Fibroblast of skin of left biceps (primary cell): ENCODE data around the gene PLXNB1.
"Not testable (repeated sequence)": the region's sequence is repeated elsewhere in the genome, so short reads cannot be mapped to it uniquely, and the experiment has no call there.

Experiments
- DNase-seq, 2 experiments: peaks; one replicate each; pipeline ENCODE4 v3.0.0-alpha.2; 2013; ENCODE audit warnings: low read depth in 2 of 2

Gene PLXNB1, protein sequence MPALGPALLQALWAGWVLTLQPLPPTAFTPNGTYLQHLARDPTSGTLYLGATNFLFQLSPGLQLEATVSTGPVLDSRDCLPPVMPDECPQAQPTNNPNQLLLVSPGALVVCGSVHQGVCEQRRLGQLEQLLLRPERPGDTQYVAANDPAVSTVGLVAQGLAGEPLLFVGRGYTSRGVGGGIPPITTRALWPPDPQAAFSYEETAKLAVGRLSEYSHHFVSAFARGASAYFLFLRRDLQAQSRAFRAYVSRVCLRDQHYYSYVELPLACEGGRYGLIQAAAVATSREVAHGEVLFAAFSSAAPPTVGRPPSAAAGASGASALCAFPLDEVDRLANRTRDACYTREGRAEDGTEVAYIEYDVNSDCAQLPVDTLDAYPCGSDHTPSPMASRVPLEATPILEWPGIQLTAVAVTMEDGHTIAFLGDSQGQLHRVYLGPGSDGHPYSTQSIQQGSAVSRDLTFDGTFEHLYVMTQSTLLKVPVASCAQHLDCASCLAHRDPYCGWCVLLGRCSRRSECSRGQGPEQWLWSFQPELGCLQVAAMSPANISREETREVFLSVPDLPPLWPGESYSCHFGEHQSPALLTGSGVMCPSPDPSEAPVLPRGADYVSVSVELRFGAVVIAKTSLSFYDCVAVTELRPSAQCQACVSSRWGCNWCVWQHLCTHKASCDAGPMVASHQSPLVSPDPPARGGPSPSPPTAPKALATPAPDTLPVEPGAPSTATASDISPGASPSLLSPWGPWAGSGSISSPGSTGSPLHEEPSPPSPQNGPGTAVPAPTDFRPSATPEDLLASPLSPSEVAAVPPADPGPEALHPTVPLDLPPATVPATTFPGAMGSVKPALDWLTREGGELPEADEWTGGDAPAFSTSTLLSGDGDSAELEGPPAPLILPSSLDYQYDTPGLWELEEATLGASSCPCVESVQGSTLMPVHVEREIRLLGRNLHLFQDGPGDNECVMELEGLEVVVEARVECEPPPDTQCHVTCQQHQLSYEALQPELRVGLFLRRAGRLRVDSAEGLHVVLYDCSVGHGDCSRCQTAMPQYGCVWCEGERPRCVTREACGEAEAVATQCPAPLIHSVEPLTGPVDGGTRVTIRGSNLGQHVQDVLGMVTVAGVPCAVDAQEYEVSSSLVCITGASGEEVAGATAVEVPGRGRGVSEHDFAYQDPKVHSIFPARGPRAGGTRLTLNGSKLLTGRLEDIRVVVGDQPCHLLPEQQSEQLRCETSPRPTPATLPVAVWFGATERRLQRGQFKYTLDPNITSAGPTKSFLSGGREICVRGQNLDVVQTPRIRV (N-terminal part only)

DNA sequence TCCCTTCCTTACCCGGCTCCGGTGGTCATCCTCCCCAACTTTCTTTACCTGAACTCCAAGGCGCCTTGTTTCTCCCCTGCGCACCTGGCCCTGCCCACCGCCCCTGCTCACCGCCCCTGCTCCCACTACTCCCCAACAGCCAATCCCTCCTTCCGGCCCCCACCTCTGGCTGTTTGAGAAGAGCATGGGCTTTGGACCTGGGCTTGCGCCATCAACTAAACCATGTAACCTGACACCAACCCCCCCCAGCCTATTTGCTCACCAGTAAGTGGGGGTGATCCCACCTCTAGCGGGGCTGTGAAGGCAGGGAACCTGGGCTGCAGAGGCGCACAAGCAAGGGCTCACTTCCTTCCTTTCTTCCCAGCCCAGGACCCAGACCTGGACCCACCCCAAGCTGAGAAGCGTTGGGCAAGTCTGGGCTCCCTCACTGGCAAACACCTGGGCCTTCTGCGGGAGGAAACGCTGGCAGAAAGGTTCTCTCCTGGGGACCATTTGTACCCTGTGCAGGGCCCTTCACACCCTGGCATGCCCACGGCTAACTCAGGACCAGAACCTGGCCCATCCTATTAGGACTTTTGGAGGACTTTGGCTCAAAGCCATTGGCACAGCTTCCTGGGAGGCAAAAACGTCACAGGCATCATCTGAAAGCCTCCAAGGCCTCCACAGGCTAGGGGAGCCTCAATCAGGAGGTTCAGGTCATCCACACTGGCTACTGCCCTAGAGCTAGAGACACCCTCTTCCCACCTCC lies at the start of gene PLXNB1:
Gene PLXNB1 (minus strand): TSS at position 127 of the 748 bp plus-strand sequence. CDS start 5,475 bp downstream, outside the sequence.
- DNase-seq, result no peak

DNA sequence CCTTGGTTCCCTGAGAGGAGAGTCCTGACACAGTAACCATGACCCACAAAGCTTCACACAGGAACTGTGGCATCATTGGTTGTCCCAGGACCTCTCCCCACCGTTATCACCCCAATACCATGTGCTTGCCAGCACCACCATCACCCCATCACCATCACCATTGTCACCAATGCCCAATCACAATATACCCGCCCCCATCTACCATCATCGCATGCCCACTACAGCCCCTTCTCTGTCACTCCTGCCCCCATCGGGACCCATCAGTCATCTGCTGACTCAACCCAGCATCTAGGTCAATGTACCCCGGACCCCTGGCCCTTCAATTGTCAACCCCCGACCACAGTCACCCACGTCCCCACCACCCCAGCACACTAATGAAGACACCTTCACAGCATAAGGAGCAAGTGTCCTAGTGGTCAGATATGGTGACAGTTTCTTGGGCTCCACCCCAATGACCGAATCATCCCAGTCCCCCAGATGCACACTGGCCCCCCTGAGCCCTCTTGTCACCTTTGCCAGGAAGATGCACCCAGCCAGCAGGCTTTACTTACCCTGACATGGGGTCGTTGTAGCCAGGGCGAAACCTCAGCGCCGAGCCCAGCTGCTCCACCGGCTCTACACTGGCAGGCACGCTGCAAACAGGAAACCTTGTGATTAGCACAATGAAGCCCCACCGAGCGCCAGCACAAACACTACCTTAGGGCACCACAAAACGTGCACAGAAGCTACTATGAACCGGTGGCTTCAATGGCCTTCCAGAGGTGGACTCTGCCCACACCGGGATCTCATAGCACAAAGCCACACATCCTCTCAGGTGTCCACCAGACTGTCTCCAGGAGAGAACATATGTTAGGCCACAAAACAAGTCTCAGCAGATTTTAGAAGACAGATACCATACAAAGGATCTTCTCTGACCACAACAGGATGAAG lies 49.0 kb upstream of the PLXNB1 start:
- no peak for DNase-seq

DNA sequence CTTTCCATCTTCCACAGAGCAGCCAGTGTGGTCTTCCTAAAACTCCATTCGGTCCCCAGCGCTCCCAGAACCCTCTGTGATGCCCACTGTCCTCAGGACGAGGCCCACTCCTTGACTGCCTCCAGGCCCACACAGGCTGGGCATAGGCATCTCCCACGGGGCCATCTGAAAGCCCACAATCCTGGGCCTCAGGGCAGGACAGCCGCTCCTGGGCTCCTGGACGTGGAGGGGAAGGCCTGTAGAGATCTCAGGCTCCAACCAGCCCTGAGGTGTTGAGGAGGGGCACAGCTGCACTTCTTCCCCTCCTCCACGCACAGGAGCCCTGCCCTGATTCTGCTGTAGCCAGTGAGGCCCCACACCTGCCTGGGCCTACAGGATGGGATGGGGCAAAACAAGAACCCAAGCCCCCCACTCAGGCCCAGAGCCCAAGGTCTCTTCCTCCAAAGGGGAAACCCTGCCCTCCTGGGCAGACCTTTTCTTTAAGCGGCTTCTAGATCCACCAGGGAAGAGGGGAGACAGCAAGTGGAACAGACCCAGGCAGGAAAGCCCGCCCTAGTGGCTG lies 48.2 kb upstream of the PLXNB1 start:
- no peak for DNase-seq

DNA sequence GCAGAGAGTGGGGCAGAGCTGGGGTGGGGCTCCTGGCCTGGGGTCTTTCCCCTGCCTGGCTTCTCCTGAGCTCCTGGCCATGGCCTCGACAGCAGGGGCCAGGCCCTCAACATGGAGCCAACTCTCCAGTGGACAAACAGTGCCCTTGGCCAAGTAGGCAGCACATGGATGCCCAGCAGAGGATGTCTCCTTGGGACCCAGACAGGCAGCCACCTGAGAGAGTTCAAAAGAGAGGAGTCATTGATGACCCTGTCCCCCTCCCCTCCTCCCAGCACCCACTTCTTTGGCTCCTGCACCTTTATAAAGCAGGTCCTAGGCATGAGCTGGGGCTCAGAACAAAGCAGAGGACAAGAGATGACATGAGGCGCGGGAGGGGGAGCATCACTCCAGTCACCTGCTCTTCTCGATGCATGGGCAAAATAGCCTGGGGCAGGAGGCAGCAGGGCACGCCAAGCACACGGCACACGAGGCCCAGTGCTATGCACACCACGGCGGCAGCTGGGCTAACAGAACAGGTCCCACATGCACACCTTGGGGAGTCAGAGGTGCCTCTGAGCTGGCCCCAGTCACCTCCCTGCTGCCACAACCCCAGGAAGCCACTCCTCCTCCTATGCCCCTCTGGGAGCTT lies 46.7 kb upstream of the PLXNB1 start:
- no peak for DNase-seq

DNA sequence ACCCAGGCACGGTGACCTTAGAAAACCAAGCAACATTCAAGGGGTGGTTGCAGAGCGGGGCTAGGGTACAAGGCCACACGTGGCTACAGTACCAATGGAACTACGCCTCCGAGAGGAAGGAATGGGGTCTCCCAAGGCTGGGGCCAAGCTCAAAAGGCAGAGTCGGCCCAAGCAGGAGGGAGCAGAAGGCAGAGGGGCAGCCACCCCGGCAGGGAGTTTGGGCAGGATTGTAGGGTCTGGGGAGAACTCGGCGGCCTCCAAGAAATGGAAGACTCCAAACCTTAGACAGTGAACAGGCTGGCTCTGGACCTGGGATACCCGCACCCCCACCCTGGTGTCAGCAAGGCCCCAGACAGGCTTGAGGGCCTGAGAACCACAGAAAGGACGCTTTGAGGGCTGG lies 45.3 kb upstream of the PLXNB1 start:
- DNase-seq, result no peak

DNA sequence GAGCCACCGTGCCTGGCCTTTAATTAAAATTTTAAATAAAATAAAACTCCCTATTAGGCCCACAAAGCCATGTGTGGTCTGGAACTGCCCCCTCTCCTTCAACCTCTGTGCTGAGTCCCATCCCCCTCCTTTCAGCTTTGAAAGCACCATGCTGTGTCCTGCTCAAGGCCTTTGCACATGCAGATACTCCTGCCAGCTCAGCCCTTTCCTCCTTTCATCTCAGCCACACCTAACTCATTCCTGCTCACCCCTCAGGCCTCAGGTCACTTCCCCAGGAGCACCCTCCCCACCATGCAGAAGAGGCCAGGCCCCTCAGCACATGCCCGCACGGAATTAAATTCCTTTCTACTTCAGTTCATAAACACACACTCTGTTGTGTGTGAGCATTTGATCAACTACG lies 44.7 kb upstream of the PLXNB1 start:
- DNase-seq, result no peak

DNA sequence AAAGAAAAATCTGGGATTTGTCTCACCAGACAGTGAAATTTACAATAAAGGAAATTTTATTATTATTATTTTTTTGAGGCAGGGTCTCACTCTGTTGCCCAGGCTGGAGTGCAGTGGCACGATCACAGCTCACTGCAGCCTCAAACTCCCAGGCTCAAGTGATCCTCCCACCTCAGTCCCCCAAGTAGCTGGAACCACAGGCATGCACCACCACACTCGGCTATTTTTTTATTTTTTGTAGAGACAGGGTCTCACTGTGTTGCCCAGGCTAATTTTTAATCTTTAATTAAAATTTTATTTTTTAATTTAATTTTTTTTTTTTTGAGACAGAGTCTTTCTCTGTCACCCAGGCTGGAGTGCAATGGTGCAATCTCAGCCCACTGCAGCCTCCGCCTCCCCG lies 44.1 kb upstream of the PLXNB1 start:
- DNase-seq, result not testable (repeated sequence)

DNA sequence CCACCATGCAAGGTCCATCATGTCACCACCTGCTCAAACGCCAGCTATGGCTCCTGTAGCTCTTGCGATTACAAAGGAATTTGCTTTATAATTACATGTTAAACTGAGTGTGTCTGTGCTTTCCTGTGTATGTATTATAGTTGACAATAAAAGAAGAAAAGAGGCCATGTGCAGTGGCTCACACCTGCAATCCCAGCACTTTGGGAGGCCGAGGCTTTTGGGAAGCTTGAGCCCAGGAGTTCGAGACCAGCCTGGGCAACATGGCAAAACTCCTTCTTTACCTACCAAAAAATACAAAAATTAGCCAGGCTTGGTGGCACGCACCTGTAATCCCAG lies 43.7 kb upstream of the PLXNB1 start:
- DNase-seq, result no peak

DNA sequence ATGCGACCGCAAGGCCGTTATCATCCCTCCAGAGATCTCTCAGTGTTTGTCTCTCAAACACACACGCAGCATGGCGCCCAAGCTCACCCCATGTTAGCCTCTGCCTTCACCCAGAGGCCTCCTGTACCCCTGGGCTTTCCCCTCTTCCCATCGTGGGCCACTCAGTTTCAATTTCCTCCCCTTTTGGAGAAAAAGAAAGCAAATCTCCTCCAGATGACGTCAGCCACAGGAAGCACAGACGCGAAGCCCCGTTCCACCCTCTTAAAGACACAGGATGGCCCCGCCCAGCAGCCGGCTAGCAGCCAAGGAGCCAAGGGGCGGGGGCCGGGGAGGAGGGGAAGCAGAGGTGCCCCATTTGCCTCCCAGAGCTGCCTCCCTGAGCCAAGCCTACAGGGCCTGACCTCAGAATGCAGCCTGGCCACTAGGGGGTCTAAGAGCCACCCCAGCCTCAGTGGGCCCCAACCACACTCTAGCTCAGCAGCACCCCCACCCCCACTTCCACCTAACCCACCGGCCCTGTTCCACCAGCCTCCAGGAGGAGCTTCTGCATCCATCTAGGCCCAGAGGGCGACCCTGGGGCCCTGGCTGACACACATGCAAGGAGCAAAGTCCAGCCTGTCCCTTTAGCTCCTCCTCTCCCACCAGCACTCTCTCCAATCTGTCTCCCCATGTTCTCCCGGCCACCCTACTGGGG lies 43.2 kb upstream of the PLXNB1 start:
- peak; percentile 70 for DNase-seq

DNA sequence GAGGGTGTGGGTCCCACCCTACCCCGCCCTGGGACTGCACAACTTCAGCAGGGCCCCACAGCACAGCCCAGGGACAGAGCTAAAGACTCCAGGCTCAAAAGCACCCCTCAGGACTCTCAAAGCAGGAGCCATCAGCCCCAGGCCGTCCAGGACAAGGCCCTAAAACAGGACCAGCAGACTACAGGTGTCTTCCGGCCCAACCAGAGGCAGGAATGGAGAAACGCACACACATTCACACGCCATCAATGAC lies 42.7 kb upstream of the PLXNB1 start:
- DNase-seq, result no peak

DNA sequence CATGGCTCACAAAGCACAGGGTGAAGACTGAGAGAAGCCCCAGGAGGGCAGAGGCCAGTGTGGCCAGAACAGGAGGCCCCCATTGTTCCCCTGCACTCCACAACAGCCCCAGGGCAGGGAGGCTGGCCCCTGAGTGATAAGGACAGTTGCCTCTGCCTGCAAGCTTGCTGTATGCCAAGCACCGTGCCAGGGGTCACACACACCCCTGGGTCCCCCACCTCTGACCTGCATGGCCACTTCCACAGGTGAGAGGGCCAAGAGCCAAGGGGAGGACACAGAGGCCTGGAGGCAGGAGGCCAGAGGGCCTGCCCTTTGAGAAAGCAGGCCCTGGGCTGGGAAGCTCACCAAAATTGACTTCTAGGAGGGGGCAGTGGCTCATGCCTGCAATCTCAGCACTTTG lies 40.4 kb upstream of the PLXNB1 start:
- no peak for DNase-seq

DNA sequence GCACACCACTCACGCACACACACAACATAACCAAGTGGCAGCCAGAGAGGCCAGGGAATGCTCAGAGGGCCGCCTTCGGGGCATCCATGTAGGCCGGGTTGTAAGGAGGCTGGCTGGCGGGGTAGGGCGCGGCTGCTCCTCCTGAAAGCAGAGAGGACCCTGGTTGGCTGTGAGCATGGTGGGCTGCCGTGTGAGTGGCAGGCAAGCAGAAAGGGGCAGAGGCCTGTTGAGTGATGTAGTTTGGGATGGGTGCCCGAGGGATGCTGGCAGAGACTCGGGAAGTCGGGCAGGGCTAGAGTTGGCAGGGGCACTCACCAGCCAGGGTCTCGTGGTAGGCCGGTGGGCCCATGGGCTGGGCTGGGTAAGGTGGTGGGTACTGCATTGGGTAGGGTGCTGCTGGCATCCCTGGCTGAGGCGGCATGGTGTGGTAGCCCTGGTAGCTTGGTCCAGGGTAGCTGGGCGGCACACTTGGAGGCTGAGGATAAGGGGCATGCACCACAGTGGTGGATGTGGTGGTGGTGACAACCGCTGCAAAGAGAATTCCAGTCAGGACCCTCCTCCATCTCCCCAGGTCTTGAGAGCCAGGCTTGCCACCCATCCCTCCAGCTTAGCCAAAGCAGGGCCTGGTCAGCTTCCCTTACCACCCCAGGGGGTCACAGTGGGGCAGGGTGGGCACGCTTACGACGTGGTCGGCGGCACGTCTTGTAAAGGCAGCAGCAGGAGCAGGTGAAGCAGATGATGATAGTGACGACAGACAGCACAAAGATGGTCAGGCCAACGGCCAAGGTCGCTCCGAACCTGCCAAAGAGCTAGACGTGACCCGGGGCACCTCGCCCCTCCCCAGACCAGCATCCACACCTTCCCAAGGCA lies 39.4 kb upstream of the PLXNB1 start:
- no peak for DNase-seq

DNA sequence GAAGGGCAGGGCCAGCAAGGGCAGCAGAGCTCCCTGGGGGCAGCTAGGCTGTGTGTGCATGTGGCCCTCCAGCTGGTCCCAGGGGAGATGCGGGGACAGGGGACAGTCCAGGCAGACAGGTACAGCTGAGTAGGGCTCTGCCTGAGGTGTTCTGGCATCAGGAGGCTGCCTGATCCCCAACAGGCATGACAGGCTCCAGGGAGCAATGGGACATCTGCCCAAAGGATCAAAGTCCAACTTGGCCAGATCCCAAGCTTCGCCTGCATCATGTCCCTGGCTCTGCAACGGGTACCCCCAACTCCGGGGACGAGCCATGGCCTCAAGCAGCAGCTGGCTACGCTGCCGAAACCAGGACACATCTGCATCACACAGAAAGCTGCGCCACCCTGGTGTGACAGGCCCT lies 38.4 kb upstream of the PLXNB1 start:
- no peak for DNase-seq

DNA sequence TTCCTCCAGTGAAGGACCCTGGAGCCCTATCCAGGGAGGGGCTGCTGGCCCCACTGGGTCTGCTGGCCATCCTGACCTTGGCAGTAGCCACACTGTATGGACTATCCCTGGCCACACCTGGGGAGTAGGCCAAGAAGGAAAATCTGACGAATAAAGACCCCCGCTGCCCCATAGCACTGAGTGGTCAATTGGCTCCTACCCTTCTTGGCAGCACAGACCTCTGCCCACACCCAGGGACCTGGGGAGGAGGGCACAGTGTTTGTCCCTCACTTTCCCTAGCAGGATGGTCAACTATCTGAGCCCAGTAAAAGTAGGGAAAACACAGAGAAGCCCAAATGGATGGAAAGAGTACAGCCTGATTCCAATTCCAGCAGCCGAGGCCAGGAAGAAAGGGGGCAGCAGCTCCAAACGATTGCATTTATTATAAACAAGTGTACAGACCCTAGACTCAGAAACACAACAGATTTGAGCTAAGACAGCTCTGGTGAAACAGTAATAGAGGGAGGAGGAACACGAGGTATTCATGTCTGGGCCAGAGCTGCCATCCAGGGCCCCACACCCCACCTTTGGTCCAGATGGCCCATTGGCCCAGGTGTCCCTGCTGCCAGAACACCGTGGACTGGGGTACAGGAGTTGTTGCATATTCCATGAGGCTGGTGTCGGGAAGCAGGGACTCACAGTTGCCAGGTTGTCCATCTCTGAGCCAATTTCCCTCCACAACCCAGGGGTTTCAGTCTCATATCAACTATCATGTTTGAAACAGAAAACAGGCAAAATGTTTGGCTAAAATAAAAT lies 37.8 kb upstream of the PLXNB1 start:
- no peak for DNase-seq

DNA sequence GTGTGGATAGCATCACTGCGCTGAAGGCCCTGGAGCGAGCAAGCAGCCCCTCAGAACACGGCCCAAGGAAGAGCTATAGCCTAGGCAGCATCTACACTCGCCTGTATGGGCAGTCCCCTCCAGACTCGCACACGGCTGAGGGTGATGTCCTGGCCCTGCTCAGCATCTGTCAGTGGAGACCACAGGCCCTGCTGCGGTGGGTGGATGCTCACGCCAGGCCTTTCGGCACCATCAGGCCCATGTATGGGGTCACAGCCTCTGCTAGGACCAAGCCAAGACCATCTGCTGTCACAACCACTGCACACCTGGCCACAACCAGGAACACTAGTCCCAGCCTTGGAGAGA lies 37.2 kb upstream of the PLXNB1 start:
- no peak for DNase-seq

DNA sequence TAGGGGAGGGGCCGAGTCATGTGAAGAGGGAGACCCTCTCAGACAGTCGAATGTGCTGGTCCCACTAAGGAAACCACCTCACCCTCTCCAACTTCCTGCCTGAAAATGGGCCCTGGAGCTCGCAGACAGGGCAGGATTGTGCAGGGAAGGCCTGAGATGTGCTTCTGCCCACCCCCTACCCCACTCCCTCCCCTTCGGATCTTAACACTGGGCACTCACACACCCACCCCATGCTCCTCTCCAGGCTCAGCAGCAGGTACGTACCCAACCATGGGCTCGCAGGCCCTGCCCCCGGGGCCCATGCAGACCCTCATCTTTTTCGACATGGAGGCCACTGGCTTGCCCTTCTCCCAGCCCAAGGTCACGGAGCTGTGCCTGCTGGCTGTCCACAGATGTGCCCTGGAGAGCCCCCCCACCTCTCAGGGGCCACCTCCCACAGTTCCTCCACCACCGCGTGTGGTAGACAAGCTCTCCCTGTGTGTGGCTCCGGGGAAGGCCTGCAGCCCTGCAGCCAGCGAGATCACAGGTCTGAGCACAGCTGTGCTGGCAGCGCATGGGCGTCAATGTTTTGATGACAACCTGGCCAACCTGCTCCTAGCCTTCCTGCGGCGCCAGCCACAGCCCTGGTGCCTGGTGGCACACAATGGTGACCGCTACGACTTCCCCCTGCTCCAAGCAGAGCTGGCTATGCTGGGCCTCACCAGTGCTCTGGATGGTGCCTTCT lies 36.7 kb upstream of the PLXNB1 start:
- no peak for DNase-seq
